Type B pancreatic cell (in vitro differentiated cells): ENCODE data around the gene GBF1. TPM values are rescaled to one million over a fixed set of nuclear protein-coding genes. Genes with fewer than 3 reads are reported as not detected.
A peak's percentile ranks its signal among the peaks of the same experiment; 100 is the strongest.

Source experiments
- DNase-seq: peaks from one replicate; pipeline ENCODE4 v3.0.0; 2021; ENCODE audit warnings: mixed read lengths; ENCODE audit not compliant: unreplicated experiment; ENCODE audit errors: extremely low spot score
- H3K27ac Mint-ChIP-seq: 2 replicates; pipeline ENCODE4 v1.8.0; 2021; ENCODE audit warnings: mild to moderate bottlenecking, mixed read lengths
- H3K27me3 Mint-ChIP-seq: 2 replicates; pipeline ENCODE4 v1.8.0; 2021; ENCODE audit warnings: mixed read lengths
- H3K36me3 Mint-ChIP-seq: 2 replicates; pipeline ENCODE4 v1.8.0; 2021; ENCODE audit warnings: mixed read lengths
- H3K4me1 Mint-ChIP-seq: one replicate; pipeline ENCODE4 v1.8.0; 2021; ENCODE audit warnings: mixed read lengths; ENCODE audit not compliant: unreplicated experiment
- H3K4me3 Mint-ChIP-seq: 2 replicates; pipeline ENCODE4 v1.8.0; 2021; ENCODE audit warnings: mild to moderate bottlenecking, mixed read lengths
- H3K9me3 Mint-ChIP-seq: 2 replicates; pipeline ENCODE4 v1.8.0; 2021; ENCODE audit warnings: mixed read lengths
- total RNA-seq: library from RNA; stranded (reverse); gene quantifications from 2 replicates; pipeline ENCODE4 v1.2.1, GENCODE V29; 2021; ENCODE audit warnings: low replicate concordance
- TF ChIP-seq, protein P1 (sequence below): fragments of 200-600 bp; sonication (generic); conservative IDR thresholded peaks from 2 replicates; pipeline ENCODE4 v1.5.0; 2021; ENCODE audit warnings: antibody characterized with exemption, mild to moderate bottlenecking

The GBF1 gene
- total RNA-seq, 1 donor from 2014 or later: 48.7 TPM

DNA sequence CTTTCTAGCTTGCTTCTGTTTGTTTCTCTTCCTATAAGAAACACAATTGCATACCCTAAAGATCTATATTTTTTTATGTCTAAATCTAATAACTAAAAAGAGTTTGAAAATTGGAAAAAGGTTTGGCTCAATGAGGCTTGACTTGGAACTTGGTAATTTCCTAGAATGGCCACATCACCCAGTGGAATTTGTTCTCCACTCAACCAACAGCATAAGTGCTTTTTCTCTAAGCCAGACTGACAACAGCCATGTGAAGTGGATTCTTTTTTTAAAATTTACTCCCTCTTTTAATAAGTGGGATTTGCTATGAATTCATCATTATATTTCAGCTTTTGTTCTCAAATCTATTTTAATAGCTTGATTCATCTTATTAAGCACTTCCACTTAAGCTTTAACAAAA lies 33.8 kb downstream of the GBF1 start:
- no peak overlapping the region for H3K27ac Mint-ChIP-seq
- TF ChIP-seq, protein P1, sequence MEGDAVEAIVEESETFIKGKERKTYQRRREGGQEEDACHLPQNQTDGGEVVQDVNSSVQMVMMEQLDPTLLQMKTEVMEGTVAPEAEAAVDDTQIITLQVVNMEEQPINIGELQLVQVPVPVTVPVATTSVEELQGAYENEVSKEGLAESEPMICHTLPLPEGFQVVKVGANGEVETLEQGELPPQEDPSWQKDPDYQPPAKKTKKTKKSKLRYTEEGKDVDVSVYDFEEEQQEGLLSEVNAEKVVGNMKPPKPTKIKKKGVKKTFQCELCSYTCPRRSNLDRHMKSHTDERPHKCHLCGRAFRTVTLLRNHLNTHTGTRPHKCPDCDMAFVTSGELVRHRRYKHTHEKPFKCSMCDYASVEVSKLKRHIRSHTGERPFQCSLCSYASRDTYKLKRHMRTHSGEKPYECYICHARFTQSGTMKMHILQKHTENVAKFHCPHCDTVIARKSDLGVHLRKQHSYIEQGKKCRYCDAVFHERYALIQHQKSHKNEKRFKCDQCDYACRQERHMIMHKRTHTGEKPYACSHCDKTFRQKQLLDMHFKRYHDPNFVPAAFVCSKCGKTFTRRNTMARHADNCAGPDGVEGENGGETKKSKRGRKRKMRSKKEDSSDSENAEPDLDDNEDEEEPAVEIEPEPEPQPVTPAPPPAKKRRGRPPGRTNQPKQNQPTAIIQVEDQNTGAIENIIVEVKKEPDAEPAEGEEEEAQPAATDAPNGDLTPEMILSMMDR: no peak
- peaks cover 30% of the 10 kb centered on the region for H3K4me1 Mint-ChIP-seq
- H3K27me3 Mint-ChIP-seq: no peaks in the 10 kb centered on the region
- H3K4me3 Mint-ChIP-seq: no peak overlapping the region
- H3K9me3 Mint-ChIP-seq: no peaks in the 10 kb centered on the region
- peaks cover 15% of the 10 kb centered on the region for H3K36me3 Mint-ChIP-seq
- no peak for DNase-seq

DNA sequence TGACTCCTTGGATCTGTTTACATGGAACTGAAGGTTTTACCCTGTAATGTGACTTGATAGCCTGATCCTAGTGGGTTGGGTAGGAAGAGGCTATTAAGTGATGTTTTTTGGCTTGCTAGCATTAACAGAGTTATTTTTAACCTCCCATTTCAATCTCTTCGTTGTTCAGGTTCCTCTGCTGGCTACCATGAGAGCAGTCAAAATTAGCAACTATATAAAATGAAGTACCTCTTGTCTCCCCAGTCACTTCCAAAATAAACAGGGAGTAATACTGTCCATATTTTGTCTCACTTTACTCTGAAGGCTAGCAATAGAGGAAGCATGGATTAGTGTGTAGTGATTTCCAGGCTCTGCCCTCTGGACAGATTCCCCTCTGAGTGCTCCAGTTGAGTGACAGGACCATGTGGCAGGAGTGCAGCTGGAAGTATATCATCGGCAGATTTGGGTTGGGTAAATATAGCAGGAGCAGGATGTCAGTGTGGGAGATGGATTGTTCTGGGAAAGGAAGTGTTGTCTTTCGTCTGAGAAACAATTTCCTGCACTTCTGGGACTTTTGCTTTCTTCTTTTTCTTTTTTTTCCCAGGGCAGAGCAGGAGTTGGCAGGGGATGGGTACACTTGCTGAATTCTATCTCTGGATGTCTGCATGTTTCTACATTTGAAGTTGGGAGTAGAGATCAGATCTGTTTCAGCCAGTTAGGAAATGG lies 35.2 kb downstream of the GBF1 start:
- peak overlapping the region; percentile 29 for H3K4me3 Mint-ChIP-seq
- peaks cover 15% of the 10 kb centered on the region for H3K36me3 Mint-ChIP-seq
- DNase-seq: no peak
- H3K27me3 Mint-ChIP-seq: no peaks in the 10 kb centered on the region
- H3K4me1 Mint-ChIP-seq: peaks cover 30% of the 10 kb centered on the region
- TF ChIP-seq, protein P1: no peak
- H3K9me3 Mint-ChIP-seq: no peaks in the 10 kb centered on the region
- peak overlapping the region; percentile 39 for H3K27ac Mint-ChIP-seq

DNA sequence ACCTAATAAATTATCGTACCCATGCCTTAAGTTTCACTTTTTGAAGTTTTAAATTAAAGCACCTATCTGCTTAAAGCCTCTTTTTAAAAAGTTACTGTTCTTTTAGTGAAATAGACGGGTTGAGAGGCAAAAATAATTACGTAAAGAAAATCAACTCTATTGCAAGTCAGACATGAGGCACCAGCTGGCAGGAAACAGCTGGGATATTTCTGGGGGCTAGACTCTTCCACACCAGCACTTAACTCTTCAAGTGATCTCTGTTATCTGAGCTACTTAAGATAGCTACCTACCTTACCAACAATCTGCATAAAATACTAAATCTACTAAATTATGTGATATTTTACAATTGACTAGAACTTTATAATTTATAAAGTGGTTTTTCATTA lies 35.8 kb downstream of the GBF1 start:
- Mint-ChIP-seq H3K4me3 (no peak overlapping the region), H3K27me3 (no peaks in the 10 kb centered on the region), H3K4me1 (peaks cover 33% of the 10 kb centered on the region), H3K9me3 (no peaks in the 10 kb centered on the region), H3K27ac (peak overlapping the region; percentile 39), H3K36me3 (peaks cover 15% of the 10 kb centered on the region)
- TF ChIP-seq, protein P1: no peak
- DNase-seq: no peak

DNA sequence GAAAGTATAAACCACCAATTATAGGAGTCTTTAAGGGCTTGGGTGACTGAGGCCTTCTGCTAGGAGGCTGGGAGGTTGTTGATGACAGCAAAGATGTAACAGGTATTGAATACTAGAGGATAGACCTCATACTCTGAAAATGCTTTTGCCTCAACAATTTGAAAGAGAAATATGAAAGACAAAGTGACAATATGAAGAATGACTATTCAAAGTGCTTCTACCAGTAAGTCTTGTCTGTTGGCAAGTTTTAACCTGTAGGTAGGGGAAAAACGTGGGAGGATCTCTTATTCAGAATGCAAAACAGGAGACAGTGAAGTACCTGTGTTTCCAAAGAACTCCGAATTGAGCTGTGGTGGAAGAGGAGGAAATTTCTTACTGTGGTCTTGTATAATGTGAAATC lies 38.2 kb downstream of the GBF1 start:
- peak overlapping the region; percentile 72 for H3K27ac Mint-ChIP-seq
- peaks cover 19% of the 10 kb centered on the region for H3K36me3 Mint-ChIP-seq
- H3K4me3 Mint-ChIP-seq: peak overlapping the region; percentile 58
- H3K27me3 Mint-ChIP-seq: no peaks in the 10 kb centered on the region
- no peaks in the 10 kb centered on the region for H3K9me3 Mint-ChIP-seq
- peaks cover 39% of the 10 kb centered on the region for H3K4me1 Mint-ChIP-seq
- no peak for DNase-seq
- TF ChIP-seq, protein P1: no peak

DNA sequence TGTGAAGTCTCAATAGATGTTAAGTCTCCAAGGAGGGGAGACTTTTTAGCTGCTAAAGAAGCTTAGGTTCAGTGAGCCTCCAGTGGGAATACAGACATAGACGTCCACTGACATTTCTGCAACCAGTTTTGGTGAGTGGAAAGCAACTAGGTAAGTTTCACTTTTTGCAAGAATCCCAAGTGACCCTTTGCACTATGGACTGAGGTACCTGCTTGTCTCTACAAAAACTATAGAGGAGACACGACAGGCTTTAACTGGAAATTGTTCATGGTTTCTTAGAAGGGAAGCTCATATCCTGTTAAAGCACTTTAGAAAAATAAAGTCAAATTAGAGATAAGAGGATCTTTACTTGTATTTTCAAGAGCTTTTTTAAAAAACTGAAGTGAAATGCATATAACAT lies 38.6 kb downstream of the GBF1 start:
- Mint-ChIP-seq H3K4me1 (peaks cover 39% of the 10 kb centered on the region), H3K9me3 (no peaks in the 10 kb centered on the region), H3K36me3 (peaks cover 15% of the 10 kb centered on the region), H3K4me3 (peak overlapping the region; percentile 58), H3K27ac (peak overlapping the region; percentile 75), H3K27me3 (no peaks in the 10 kb centered on the region)
- DNase-seq: no peak
- TF ChIP-seq, protein P1: no peak
